GM20431 (cell line): Measurements from ENCODE around the gene HPS4.
"Not testable (repeated sequence)": the region's sequence is repeated elsewhere in the genome, so short reads cannot be mapped to it uniquely, and the experiment has no call there.

Source experiments
- in situ Hi-C: fragments of 300-500 bp; cut with MseI, MboI; formaldehyde crosslinking; loops from one replicate; pipeline ENCODE4 v1.15.0; 2020; ENCODE audit warnings: low sequenced_read_pairs; ENCODE audit not compliant: unreplicated experiment

HPS4 gene

GRCh38 chr22:26426924-26427323 lies 56.7 kb downstream of the HPS4 start:
- in situ Hi-C loops = no loop called here

- in situ Hi-C loops = no loop called here
Measured at GRCh38 chr22:26418620-26419019, 65.0 kb downstream of the HPS4 start.

- in situ Hi-C loops = no loop called here
Measured at GRCh38 chr22:26417406-26417805, 66.2 kb downstream of the HPS4 start.

- in situ Hi-C loops = no loop called here
Measured at GRCh38 chr22:26416670-26417276, 66.8 kb downstream of the HPS4 start.

- in situ Hi-C loops = no loop called here
Measured at GRCh38 chr22:26416256-26416655, 67.3 kb downstream of the HPS4 start.

- in situ Hi-C loops = no loop called here
Measured at GRCh38 chr22:26414347-26414746, 69.2 kb downstream of the HPS4 start.

GRCh38 chr22:26410386-26410785 lies 73.2 kb downstream of the HPS4 start:
- in situ Hi-C loops = no loop called here

- in situ Hi-C loops = no loop called here
Measured at GRCh38 chr22:26409719-26410335, 73.8 kb downstream of the HPS4 start.

GRCh38 chr22:26408562-26409220 lies 74.9 kb downstream of the HPS4 start:
- in situ Hi-C loops = not testable (repeated sequence)

- in situ Hi-C loops = no loop called here
Measured at GRCh38 chr22:26406118-26406517, 77.5 kb downstream of the HPS4 start.

GRCh38 chr22:26404851-26405421 lies 78.6 kb downstream of the HPS4 start:
- in situ Hi-C loops = no loop called here

- in situ Hi-C loops = no loop called here
Measured at GRCh38 chr22:26401726-26402125, 81.9 kb downstream of the HPS4 start.
